NOMO-1 treated with dmso at 0.1 percent for 144 hours (cell line): ENCODE results near the gene KLHL11.

Experiments used
- DNase-seq: peaks from one replicate; lab custom pipeline; 2025; ENCODE audit not compliant: unreplicated experiment; lab: John Stamatoyannopoulos, UW

The KLHL11 gene

GRCh38 chr17:41864836-41865595, at the start of gene KLHL11:
Gene KLHL11, minus strand, starts transcription at chr17:41865423. Its CDS starts 53 bp downstream, at chr17:41865370.
- DNase-seq = peak; percentile 83

- DNase-seq = no peak
Observed at GRCh38 chr17:41915020-41915419, 49.8 kb upstream of the KLHL11 start.

- DNase-seq = no peak
Observed at GRCh38 chr17:41914358-41914766, 49.1 kb upstream of the KLHL11 start.

- no peak for DNase-seq
Observed at GRCh38 chr17:41913798-41914197, 48.6 kb upstream of the KLHL11 start.

GRCh38 chr17:41912925-41913324, 47.7 kb upstream of the KLHL11 start:
- no peak for DNase-seq

- no peak for DNase-seq
Observed at GRCh38 chr17:41910701-41911391, 45.6 kb upstream of the KLHL11 start.

- no peak for DNase-seq
Observed at GRCh38 chr17:41909088-41909487, 43.9 kb upstream of the KLHL11 start.

GRCh38 chr17:41907633-41908539, 42.7 kb upstream of the KLHL11 start:
- DNase-seq = no peak

GRCh38 chr17:41907185-41907556, 41.9 kb upstream of the KLHL11 start:
- DNase-seq = no peak

GRCh38 chr17:41906465-41907184, 41.4 kb upstream of the KLHL11 start:
- DNase-seq = no peak

GRCh38 chr17:41905172-41905571, 39.9 kb upstream of the KLHL11 start:
- no peak for DNase-seq

GRCh38 chr17:41904242-41904841, 39.1 kb upstream of the KLHL11 start:
- no peak for DNase-seq

- DNase-seq = no peak
Observed at GRCh38 chr17:41901646-41902045, 36.4 kb upstream of the KLHL11 start.

GRCh38 chr17:41896726-41897125, 31.5 kb upstream of the KLHL11 start:
- no peak for DNase-seq

- DNase-seq = no peak
Observed at GRCh38 chr17:41895617-41896016, 30.4 kb upstream of the KLHL11 start.

- DNase-seq = no peak
Observed at GRCh38 chr17:41894791-41895331, 29.6 kb upstream of the KLHL11 start.

- DNase-seq = no peak
Observed at GRCh38 chr17:41893384-41893783, 28.2 kb upstream of the KLHL11 start.

- DNase-seq = no peak
Observed at GRCh38 chr17:41892021-41892376, 26.8 kb upstream of the KLHL11 start.

- DNase-seq = no peak
Observed at GRCh38 chr17:41891135-41892020, 26.2 kb upstream of the KLHL11 start.
